Spleen (tissue), 11 donors: ENCODE measurements around the gene NANOS3. TPM values are rescaled to one million over a fixed set of nuclear protein-coding genes. Genes with fewer than 3 reads are reported as not detected.

Source experiments
- DNase-seq: peaks from one replicate; pipeline ENCODE4 v3.0.0-alpha.2; 2020
- H3K27ac ChIP-seq, 8 donors: fragments of 200-600 bp; sonication (generic) in 7 of 8; 1 replicate in 4 of 8; 2 replicates in 4 of 8; pipeline versions ENCODE4 v1.5.0 to v1.8.0; 2016 to 2021; ENCODE audit warnings: inconsistent platforms in 4 of 8, mild to moderate bottlenecking in 4 of 8, moderate library complexity in 1 of 8
- H3K27me3 ChIP-seq, 7 donors: fragments of 200-600 bp; sonication (generic) in 6 of 7; replicated peaks in 1 of 7; 1 replicate in 4 of 7; 2 replicates in 3 of 7; pipeline versions ENCODE4 v1.5.0 to v1.8.0; 2016 to 2021; ENCODE audit warnings: inconsistent platforms in 3 of 7, mild to moderate bottlenecking in 1 of 7
- H3K36me3 ChIP-seq, 6 donors: fragments of 200-600 bp; sonication (generic) in 5 of 6; 1 replicate in 4 of 6; 2 replicates in 2 of 6; pipeline versions ENCODE4 v1.5.0 to v1.8.0; 2016 to 2021; ENCODE audit warnings: inconsistent platforms in 2 of 6
- H3K4me1 ChIP-seq, 6 donors: fragments of 200-600 bp; sonication (generic) in 5 of 6; 1 replicate in 3 of 6; 2 replicates in 3 of 6; pipeline versions ENCODE4 v1.5.0 to v1.8.0; 2016 to 2021; ENCODE audit warnings: inconsistent platforms in 3 of 6
- H3K4me3 ChIP-seq, 8 donors: fragments of 200-600 bp; sonication (generic) in 7 of 8; 1 replicate in 4 of 8; 2 replicates in 4 of 8; pipeline versions ENCODE4 v1.5.0 to v1.8.0; 2016 to 2021; ENCODE audit warnings: inconsistent platforms in 4 of 8, mild to moderate bottlenecking in 4 of 8, moderate library complexity in 2 of 8
- H3K9me3 ChIP-seq, 8 donors: fragments of 200-600 bp; sonication (generic) in 7 of 8; 1 replicate in 4 of 8; 2 replicates in 4 of 8; pipeline versions ENCODE4 v1.5.0 to v1.8.0; 2016 to 2021; ENCODE audit warnings: inconsistent platforms in 4 of 8
- CTCF ChIP-seq, 11 experiments: fragments of 200-600 bp in 7 of 11; fragments of 450-650 bp in 4 of 11; sonication (generic) in 4 of 11; IDR thresholded peaks in 8 of 11; conservative IDR thresholded peaks in 3 of 11; 1 replicate in 7 of 11; 2 replicates in 4 of 11; pipeline versions ENCODE4 v1.4.0 to v1.8.0; 2016 to 2021; ENCODE audit warnings: antibody characterized with exemption in 11 of 11, inconsistent platforms in 4 of 11, mild to moderate bottlenecking in 1 of 11
- POLR2A ChIP-seq, 3 donors: fragments of 450-650 bp; IDR thresholded peaks; one replicate each; pipeline ENCODE4 v1.5.1; 2017; ENCODE audit warnings: antibody characterized with exemption in 3 of 3, mild to moderate bottlenecking in 1 of 3
- POLR2AphosphoS5 ChIP-seq, 3 donors: sonication (generic); formaldehyde crosslinking; IDR thresholded peaks; one replicate each; pipeline ENCODE4 v1.5.1; 2017; ENCODE audit warnings: antibody characterized with exemption in 3 of 3
- WGBS, 5 donors: extraction: QIAGEN DNeasy Blood & Tissue Kit in 3 of 5; methylation state at CpG; one replicate each; pipeline versions ENCODE4 v1.1.5 to v1.1.7; 2013 to 2018; 5-methylcytosine and 5-hydroxymethylcytosine counted together
- intact Hi-C: fragments of 100-400 bp; cut with DNase I; formaldehyde crosslinking; loops from one replicate; pipeline ENCODE4 v1.15.0; 2023; ENCODE audit warnings: low total_unique reads
- polyA plus RNA-seq, 3 donors: library from polyadenylated mRNA; stranded (reverse); fragments of 200-250 nt; gene quantifications; one replicate each; pipeline ENCODE4 v1.2.1, GENCODE V29; 2013
- total RNA-seq, 7 donors: library from RNA; depleted of rRNA in 3 of 7; stranded (reverse); fragments of >200 nt in 3 of 7; fragmentation: NEBNext Ultra II Directional in 4 of 7; extraction: Animal tissue kit (Norgen Biotek cat#: 25700) in 4 of 7; gene quantifications; one replicate each; pipeline versions ENCODE4 v1.1.0 to v1.2.1, GENCODE V29; 2016 to 2021
- donor health status: healthy with polysubstance abuse.
- donor health status: DM: no; HTN: no; CAD: no; lungs with moderate emphysema.
- donor health status: DM: no; HTN: no; CAD: no.
- donor health status: Bipolar disorder and iron deficiency.
- donor health status: healthy.
- donor health status: DM: no; HTN: no; CAD: no.
- donor health status: DM: yes; HTN: yes; CAD: no.

NANOS3 gene
- total and polyA plus RNA-seq, 10 donors = 0.42 to 0.99 (median 0.52) TPM; not detected in 7

- no peak for TF ChIP-seq POLR2A (IDR thresholded peaks at IDR 0.05)
- TF ChIP-seq CTCF (IDR thresholded peaks at IDR 0.05 in 8 of 11, conservative IDR thresholded peaks at IDR 0.05 in 3 of 11) = no peak
- peak in 1 of 3 donors; percentile 35 for TF ChIP-seq POLR2AphosphoS5 (IDR thresholded peaks at IDR 0.05)
- H3K27me3 ChIP-seq = no peaks in the 10 kb centered on the region
- intact Hi-C loops = no loop called here
- peaks cover 0 to 97% (median 68%) of the 10 kb centered on the region in 6 donors for H3K36me3 ChIP-seq
- DNase-seq = no peak
- no peak overlapping the region for H3K27ac ChIP-seq
- 94 to 98% (median 94%) methylated on average over 28 of the region's 28 CpGs for WGBS, 5 donors
- peaks cover 0 to 14% (median 3%) of the 10 kb centered on the region in 6 donors for H3K4me1 ChIP-seq
- H3K9me3 ChIP-seq = peaks cover 0 to 12% (median 4%) of the 10 kb centered on the region in 8 donors
- H3K4me3 ChIP-seq = no peak overlapping the region
Measured at GRCh38 chr19:13923194-13923987, 46.5 kb downstream of the NANOS3 start.

GRCh38 chr19:13926010-13926409 lies 49.1 kb downstream of the NANOS3 start:
- H3K27ac ChIP-seq = peak overlapping the region in 2 of 8 donors; percentile 13 to 43
- 79 to 93% (median 87%) methylated on average over 4 of the region's 4 CpGs for WGBS, 5 donors

GRCh38 chr19:13926715-13927114 lies 49.8 kb downstream of the NANOS3 start:
- no peak for TF ChIP-seq POLR2AphosphoS5 (IDR thresholded peaks at IDR 0.05)
- no peak for TF ChIP-seq POLR2A (IDR thresholded peaks at IDR 0.05)
- TF ChIP-seq CTCF (IDR thresholded peaks at IDR 0.05 in 8 of 11, conservative IDR thresholded peaks at IDR 0.05 in 3 of 11) = no peak
- WGBS, 5 donors = 57 to 92% (median 76%) methylated on average over 8 of the region's 8 CpGs
- Histone ChIP-seq H3K27ac (peak overlapping the region in 3 of 8 donors; percentile 13 to 43 (median 20)), H3K4me3 (no peak overlapping the region), H3K27me3 (no peaks in the 10 kb centered on the region), H3K36me3 (peaks cover 0 to 92% (median 52%) of the 10 kb centered on the region in 6 donors), H3K9me3 (no peaks in the 10 kb centered on the region), H3K4me1 (peaks cover 0 to 14% (median 3%) of the 10 kb centered on the region in 6 donors)
- intact Hi-C loops = no loop called here
- DNase-seq = no peak

More at GRCh38 chr19:13926010-13926409, 49.1 kb downstream of the NANOS3 start:
- Histone ChIP-seq H3K9me3 (peaks cover 0 to 5% (median 1%) of the 10 kb centered on the region in 8 donors), H3K4me1 (peaks cover 0 to 14% (median 3%) of the 10 kb centered on the region in 6 donors), H3K4me3 (no peak overlapping the region), H3K36me3 (peaks cover 0 to 92% (median 57%) of the 10 kb centered on the region in 6 donors), H3K27me3 (no peaks in the 10 kb centered on the region)
- intact Hi-C loops = no loop called here
- no peak for DNase-seq
- TF ChIP-seq POLR2AphosphoS5 (IDR thresholded peaks at IDR 0.05) (no peak), POLR2A (IDR thresholded peaks at IDR 0.05) (no peak), CTCF (IDR thresholded peaks at IDR 0.05 in 8 of 11, conservative IDR thresholded peaks at IDR 0.05 in 3 of 11) (no peak)

GRCh38 chr19:13929340-13929739 lies 52.4 kb downstream of the NANOS3 start:
- H3K36me3 ChIP-seq = peaks cover 0 to 68% (median 30%) of the 10 kb centered on the region in 6 donors
- H3K4me3 ChIP-seq = no peak overlapping the region
- H3K4me1 ChIP-seq = peaks cover 0 to 14% (median 3%) of the 10 kb centered on the region in 6 donors
- 88 to 93% (median 90%) methylated on average over 5 to 12 of the region's 12 CpGs for WGBS, 5 donors
- TF ChIP-seq POLR2A (IDR thresholded peaks at IDR 0.05) (no peak), POLR2AphosphoS5 (IDR thresholded peaks at IDR 0.05) (peak in 1 of 3 donors; percentile 8)
- intact Hi-C loops = no loop called here
- DNase-seq = no peak
- H3K27ac ChIP-seq = no peak overlapping the region
- H3K27me3 ChIP-seq = peaks cover 0 to 14% (median 0%) of the 10 kb centered on the region in 7 donors
- no peaks in the 10 kb centered on the region for H3K9me3 ChIP-seq
